ENCODE results near the gene CTBP2.

CTBP2 gene

GRCh38 chr10:125010362-125010761, 150.0 kb downstream of the CTBP2 start:
- in situ Hi-C loops (cut with HindIII; ENCODE audit: low sequenced_read_pairs), result no loop called here
- DNase-seq (ENCODE audit: low read depth), result no peak
- H3K4me3 ChIP-seq (ENCODE audit: low read depth, low read length), result no peak overlapping the region
- no peak for TF ChIP-seq CTCF (IDR thresholded peaks at IDR 0.05; ENCODE audit: low read depth, low read length, missing control alignments)

DNA sequence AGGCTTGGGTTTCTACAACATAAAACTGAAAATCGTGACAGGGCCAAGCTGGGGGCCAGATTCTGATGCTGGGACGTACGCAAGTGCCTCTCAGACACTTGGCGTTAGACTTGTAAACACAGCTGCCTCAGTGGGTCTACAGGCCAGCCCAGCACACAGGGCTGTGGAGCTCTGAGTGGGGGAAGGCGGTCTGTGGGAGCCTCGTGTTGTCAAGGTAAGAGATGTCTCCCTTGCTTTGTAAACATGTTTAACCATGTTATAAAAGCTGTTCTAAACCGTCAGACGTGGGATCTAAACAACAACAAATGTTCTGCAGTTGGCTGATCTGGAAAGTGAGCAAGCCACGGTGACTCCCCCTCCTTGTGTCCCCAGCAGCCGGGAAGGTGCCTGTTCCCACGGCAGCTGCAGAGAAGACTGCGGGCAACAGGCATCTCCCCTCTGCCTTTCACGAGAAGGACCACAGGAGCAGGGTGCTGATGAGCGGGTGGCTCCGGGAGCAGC, 150.7 kb downstream of the CTBP2 start:
- H3K4me3 ChIP-seq (ENCODE audit: low read depth, low read length), result no peak overlapping the region
- in situ Hi-C loops (cut with HindIII; ENCODE audit: low sequenced_read_pairs), result no loop called here
- TF ChIP-seq CTCF (IDR thresholded peaks at IDR 0.05; ENCODE audit: low read depth, low read length, missing control alignments), result no peak
- no peak for DNase-seq (ENCODE audit: low read depth)

- in situ Hi-C loops (cut with HindIII; ENCODE audit: low sequenced_read_pairs), result no loop called here
- no peak for TF ChIP-seq CTCF (IDR thresholded peaks at IDR 0.05; ENCODE audit: low read depth, low read length, missing control alignments)
Observed at GRCh38 chr10:125008689-125009638, 151.4 kb downstream of the CTBP2 start.

GRCh38 chr10:125007436-125007835, 152.9 kb downstream of the CTBP2 start:
- DNase-seq (ENCODE audit: low read depth), result no peak
- no peak for TF ChIP-seq CTCF (IDR thresholded peaks at IDR 0.05; ENCODE audit: low read depth, low read length, missing control alignments)
- H3K4me3 ChIP-seq (ENCODE audit: low read depth, low read length), result no peak overlapping the region
- in situ Hi-C loops (cut with HindIII; ENCODE audit: low sequenced_read_pairs), result no loop called here

More at GRCh38 chr10:125008689-125009638, 151.4 kb downstream of the CTBP2 start:
- H3K4me3 ChIP-seq (ENCODE audit: low read depth, low read length), result no peak overlapping the region
- no peak for DNase-seq (ENCODE audit: low read depth)

DNA sequence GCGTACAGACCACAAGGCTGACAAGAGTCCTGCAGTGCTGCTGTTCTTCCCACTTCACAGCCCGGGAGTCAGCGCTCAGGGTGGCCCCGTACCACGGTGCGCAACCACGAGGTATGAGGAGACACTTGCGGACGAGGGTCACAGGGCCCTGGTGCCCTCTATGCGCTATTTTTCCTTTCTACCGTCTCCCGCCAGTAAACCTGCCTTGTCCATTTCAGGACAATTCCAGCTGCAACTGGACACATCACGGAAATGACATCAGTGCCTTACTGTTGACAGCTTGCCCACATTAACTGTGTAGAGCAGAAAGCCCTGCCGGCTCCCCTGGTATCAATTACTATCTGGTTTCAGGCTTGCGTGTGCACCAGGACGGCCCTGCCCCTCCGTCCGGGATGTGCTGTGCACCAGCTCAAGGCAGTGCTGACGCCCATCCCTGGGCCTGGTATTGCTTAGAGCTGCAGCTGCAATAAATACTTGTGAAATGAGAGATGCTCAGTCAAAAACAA, 153.4 kb downstream of the CTBP2 start:
- in situ Hi-C loops (cut with HindIII; ENCODE audit: low sequenced_read_pairs), result no loop called here
- DNase-seq (ENCODE audit: low read depth), result no peak
- H3K4me3 ChIP-seq (ENCODE audit: low read depth, low read length), result no peak overlapping the region
- TF ChIP-seq CTCF (IDR thresholded peaks at IDR 0.05; ENCODE audit: low read depth, low read length, missing control alignments), result no peak

- no peak for DNase-seq (ENCODE audit: low read depth)
- no peak for TF ChIP-seq CTCF (IDR thresholded peaks at IDR 0.05; ENCODE audit: low read depth, low read length, missing control alignments)
- in situ Hi-C loops (cut with HindIII; ENCODE audit: low sequenced_read_pairs), result no loop called here
- H3K4me3 ChIP-seq (ENCODE audit: low read depth, low read length), result no peak overlapping the region
Observed at GRCh38 chr10:125006188-125006680, 154.1 kb downstream of the CTBP2 start.
